Chondrocyte (in vitro differentiated cells): ENCODE data around the gene GFAP. TPM values are rescaled to one million over a fixed set of nuclear protein-coding genes. Genes with fewer than 3 reads are reported as not detected.

Experiments
- DNase-seq: peaks from one replicate; pipeline ENCODE4 v3.0.0; 2021; ENCODE audit warnings: mixed read lengths, low spot score
- H3K27ac Mint-ChIP-seq: one replicate; pipeline ENCODE4 v1.8.0; 2021; ENCODE audit warnings: mild to moderate bottlenecking, moderate library complexity, mixed read lengths; ENCODE audit not compliant: unreplicated experiment
- H3K27me3 Mint-ChIP-seq: 2 replicates; pipeline ENCODE4 v1.8.0; 2021; ENCODE audit warnings: low read depth, mixed read lengths
- H3K36me3 Mint-ChIP-seq: 2 replicates; pipeline ENCODE4 v1.8.0; 2021; ENCODE audit warnings: low read depth, mixed read lengths
- H3K4me1 Mint-ChIP-seq: 2 replicates; pipeline ENCODE4 v1.8.0; 2021; ENCODE audit warnings: low read depth, mild to moderate bottlenecking, mixed read lengths
- H3K4me3 Mint-ChIP-seq: one replicate; pipeline ENCODE4 v1.8.0; 2021; ENCODE audit warnings: mild to moderate bottlenecking, moderate library complexity, mixed read lengths; ENCODE audit not compliant: unreplicated experiment
- H3K9me3 Mint-ChIP-seq: 2 replicates; pipeline ENCODE4 v1.8.0; 2021; ENCODE audit warnings: low read depth, mixed read lengths
- CTCF ChIP-seq: fragments of 200-600 bp; sonication (generic); IDR thresholded peaks from 2 replicates; pipeline ENCODE4 v1.5.0; 2021; ENCODE audit warnings: antibody characterized with exemption, mild to moderate bottlenecking, moderate library complexity
- total RNA-seq: library from RNA; stranded (reverse); gene quantifications from 3 replicates; pipeline ENCODE4 v1.2.1, GENCODE V29; 2021

Gene GFAP
- total RNA-seq, 1 donor from 2014 or later: 0.55 TPM

DNA sequence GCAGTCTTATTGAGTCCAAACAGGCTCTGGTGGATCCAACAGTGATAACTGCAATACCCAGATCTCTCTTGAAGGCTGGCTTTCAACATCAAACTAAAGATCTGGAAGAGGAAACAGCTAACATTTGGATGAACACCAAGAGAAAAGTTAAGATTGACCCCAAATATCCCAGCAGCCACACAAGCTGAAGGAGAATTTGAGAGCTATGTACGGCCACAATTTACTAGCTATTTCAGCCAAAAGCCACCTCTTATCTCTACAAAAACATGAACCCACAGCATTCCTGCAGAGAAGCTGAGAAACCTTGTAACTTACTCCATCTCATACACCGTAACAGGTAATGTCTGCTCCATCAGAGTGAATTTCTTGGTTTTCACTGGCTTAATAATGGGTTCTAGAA lies 30.4 kb downstream of the GFAP start:
- no peaks in the 10 kb centered on the region for H3K27me3 Mint-ChIP-seq
- TF ChIP-seq CTCF: no peak
- H3K27ac Mint-ChIP-seq: no peak overlapping the region
- H3K9me3 Mint-ChIP-seq: no peaks in the 10 kb centered on the region
- no peaks in the 10 kb centered on the region for H3K4me1 Mint-ChIP-seq
- DNase-seq: no peak
- H3K4me3 Mint-ChIP-seq: no peak overlapping the region
- peaks cover 26% of the 10 kb centered on the region for H3K36me3 Mint-ChIP-seq

DNA sequence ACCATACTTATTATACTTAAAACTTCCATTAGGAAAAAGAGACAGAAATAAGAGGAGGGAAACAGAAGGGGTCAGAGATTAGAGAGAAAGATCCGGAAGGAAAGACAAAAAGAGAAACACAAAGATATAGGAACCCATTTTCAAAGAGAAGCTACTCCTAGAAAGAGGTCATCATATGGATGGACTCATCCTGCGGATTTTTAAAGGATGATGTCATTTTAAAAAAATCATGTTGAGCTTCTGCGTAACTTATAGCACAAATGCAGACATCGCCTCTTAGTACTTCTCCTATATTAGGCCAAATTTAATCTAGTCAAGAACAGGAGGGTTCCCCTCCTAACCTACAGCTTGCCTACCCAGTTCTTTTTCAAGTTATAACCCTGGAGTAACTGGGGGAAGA lies 34.2 kb downstream of the GFAP start:
- no peaks in the 10 kb centered on the region for H3K27me3 Mint-ChIP-seq
- no peak overlapping the region for H3K27ac Mint-ChIP-seq
- peaks cover 29% of the 10 kb centered on the region for H3K36me3 Mint-ChIP-seq
- H3K4me3 Mint-ChIP-seq: no peak overlapping the region
- no peak for DNase-seq
- no peaks in the 10 kb centered on the region for H3K9me3 Mint-ChIP-seq
- no peaks in the 10 kb centered on the region for H3K4me1 Mint-ChIP-seq
- no peak for TF ChIP-seq CTCF

DNA sequence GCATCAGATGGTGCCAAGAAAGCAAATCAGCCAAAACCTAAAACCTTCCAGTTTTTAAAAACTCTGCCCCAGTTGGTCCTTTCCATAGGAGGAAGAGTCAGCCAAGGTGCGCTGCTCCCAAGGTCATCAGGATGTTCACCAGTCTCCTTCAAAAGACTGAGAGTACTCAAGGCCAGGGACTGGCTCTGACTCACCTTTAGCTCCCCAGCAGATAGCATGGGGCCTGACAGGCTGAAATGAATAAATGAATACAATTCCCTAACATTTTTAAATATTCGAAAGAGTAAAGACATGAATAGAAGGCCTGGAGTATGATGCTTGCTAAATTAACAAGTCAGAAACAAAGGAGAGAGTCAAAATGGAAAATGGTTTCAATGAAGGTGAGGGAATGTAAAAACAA lies 35.2 kb downstream of the GFAP start:
- no peak for DNase-seq
- H3K4me1 Mint-ChIP-seq: no peaks in the 10 kb centered on the region
- H3K27ac Mint-ChIP-seq: no peak overlapping the region
- no peak overlapping the region for H3K4me3 Mint-ChIP-seq
- H3K27me3 Mint-ChIP-seq: no peaks in the 10 kb centered on the region
- no peak for TF ChIP-seq CTCF
- no peaks in the 10 kb centered on the region for H3K9me3 Mint-ChIP-seq
- H3K36me3 Mint-ChIP-seq: peaks cover 29% of the 10 kb centered on the region

- Mint-ChIP-seq H3K27ac (no peak overlapping the region), H3K4me3 (no peak overlapping the region), H3K36me3 (peaks cover 24% of the 10 kb centered on the region), H3K4me1 (no peaks in the 10 kb centered on the region), H3K9me3 (no peaks in the 10 kb centered on the region), H3K27me3 (no peaks in the 10 kb centered on the region)
- DNase-seq: no peak
- TF ChIP-seq CTCF: no peak
Observed at GRCh38 chr17:44879376-44879775, 35.9 kb downstream of the GFAP start.

- TF ChIP-seq CTCF: peak; percentile 86
- no peaks in the 10 kb centered on the region for H3K27me3 Mint-ChIP-seq
- H3K27ac Mint-ChIP-seq: no peak overlapping the region
- H3K4me1 Mint-ChIP-seq: no peaks in the 10 kb centered on the region
- H3K9me3 Mint-ChIP-seq: no peaks in the 10 kb centered on the region
- peaks cover 26% of the 10 kb centered on the region for H3K36me3 Mint-ChIP-seq
- no peak for DNase-seq
- no peak overlapping the region for H3K4me3 Mint-ChIP-seq
Observed at GRCh38 chr17:44878627-44879221, 36.6 kb downstream of the GFAP start.
